ENCODE measurements around the gene MAD2L1BP. TPM values are rescaled to one million over a fixed set of nuclear protein-coding genes. Genes with fewer than 3 reads are reported as not detected.

Gene MAD2L1BP
- total and polyA plus RNA-seq, 8 donors = 6.5 to 18.6 (median 10.1) TPM

DNA sequence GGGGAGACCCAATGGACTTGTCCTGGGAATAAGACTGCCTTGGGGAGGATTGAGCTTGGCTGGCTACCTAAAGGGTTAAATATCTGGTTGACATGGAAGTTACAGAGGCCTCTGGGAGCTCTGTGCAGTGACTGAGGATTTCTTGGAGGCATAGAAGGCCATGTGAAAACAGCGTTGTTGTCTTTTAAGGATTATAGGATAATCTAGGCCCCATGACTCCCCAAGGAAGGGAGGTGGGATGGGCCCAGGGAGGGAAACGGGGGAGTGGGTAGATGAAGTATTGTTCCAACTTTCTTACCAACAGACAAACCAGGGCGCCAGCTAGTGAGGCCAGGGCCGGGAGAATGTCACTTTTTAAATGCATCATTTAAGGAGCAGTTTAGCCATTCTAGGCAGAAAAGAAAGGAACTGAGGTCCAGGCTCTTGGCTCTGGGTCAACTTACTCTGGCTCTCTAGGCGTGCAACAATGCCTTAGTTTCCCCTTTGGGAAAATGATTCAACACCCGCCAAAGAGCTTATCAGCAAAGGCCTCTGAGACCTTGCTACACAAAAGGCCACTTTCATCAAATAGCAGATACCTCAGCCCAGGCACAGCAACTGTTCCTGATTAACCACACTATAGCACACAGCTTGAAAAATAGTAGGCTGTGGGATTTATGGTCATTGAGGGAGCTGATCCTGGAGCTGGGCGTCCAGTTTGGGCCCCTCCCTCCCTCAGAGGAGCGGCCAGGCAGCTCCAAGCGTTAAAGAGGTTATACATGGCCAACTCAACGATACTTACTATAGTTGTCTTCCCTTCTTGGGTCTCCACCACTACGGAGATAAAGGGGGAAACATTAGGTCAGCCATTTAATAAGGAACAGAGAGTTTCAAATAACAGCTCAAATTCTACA, 44.9 kb downstream of the MAD2L1BP start:
- DNase-seq (no peak), ATAC-seq (no peak), FAIRE-seq (no peak)
- H3K27me3 ChIP-seq = no peaks in the 10 kb centered on the region
- H3K36me3 ChIP-seq = peaks cover 4 to 29% (median 6%) of the 10 kb centered on the region in 3 donors
- H3K4me1 ChIP-seq = no peaks in the 10 kb centered on the region
- H3K9me3 ChIP-seq = no peaks in the 10 kb centered on the region
- TF ChIP-seq, protein P1, sequence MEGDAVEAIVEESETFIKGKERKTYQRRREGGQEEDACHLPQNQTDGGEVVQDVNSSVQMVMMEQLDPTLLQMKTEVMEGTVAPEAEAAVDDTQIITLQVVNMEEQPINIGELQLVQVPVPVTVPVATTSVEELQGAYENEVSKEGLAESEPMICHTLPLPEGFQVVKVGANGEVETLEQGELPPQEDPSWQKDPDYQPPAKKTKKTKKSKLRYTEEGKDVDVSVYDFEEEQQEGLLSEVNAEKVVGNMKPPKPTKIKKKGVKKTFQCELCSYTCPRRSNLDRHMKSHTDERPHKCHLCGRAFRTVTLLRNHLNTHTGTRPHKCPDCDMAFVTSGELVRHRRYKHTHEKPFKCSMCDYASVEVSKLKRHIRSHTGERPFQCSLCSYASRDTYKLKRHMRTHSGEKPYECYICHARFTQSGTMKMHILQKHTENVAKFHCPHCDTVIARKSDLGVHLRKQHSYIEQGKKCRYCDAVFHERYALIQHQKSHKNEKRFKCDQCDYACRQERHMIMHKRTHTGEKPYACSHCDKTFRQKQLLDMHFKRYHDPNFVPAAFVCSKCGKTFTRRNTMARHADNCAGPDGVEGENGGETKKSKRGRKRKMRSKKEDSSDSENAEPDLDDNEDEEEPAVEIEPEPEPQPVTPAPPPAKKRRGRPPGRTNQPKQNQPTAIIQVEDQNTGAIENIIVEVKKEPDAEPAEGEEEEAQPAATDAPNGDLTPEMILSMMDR (IDR thresholded peaks at IDR 0.05) = no peak
- intact Hi-C loops (cut with DNase I) = no loop called here
- no peak overlapping the region for H3K4me3 ChIP-seq
- no peak overlapping the region for H3K27ac ChIP-seq
- 80 to 81% methylated on average over 11 of the region's 11 CpGs for WGBS, 2 donors

- Histone ChIP-seq H3K4me1 (peaks cover under 1 to 5% (median 3%) of the 10 kb centered on the region in 3 donors), H3K9me3 (no peaks in the 10 kb centered on the region), H3K4me3 (no peak overlapping the region), H3K27ac (no peak overlapping the region), H3K27me3 (no peaks in the 10 kb centered on the region), H3K36me3 (peaks cover 4 to 28% (median 6%) of the 10 kb centered on the region in 3 donors)
- TF ChIP-seq, protein P1 (IDR thresholded peaks at IDR 0.05) = no peak
- no peak for FAIRE-seq
- no peak for DNase-seq
- WGBS, 2 donors = 81 to 84% methylated on average over 5 of the region's 5 CpGs
- intact Hi-C loops (cut with DNase I) = no loop called here
- no peak for ATAC-seq
These were observed 45.7 kb downstream of the MAD2L1BP start for GRCh38 chr6:43681303-43681702.

DNA sequence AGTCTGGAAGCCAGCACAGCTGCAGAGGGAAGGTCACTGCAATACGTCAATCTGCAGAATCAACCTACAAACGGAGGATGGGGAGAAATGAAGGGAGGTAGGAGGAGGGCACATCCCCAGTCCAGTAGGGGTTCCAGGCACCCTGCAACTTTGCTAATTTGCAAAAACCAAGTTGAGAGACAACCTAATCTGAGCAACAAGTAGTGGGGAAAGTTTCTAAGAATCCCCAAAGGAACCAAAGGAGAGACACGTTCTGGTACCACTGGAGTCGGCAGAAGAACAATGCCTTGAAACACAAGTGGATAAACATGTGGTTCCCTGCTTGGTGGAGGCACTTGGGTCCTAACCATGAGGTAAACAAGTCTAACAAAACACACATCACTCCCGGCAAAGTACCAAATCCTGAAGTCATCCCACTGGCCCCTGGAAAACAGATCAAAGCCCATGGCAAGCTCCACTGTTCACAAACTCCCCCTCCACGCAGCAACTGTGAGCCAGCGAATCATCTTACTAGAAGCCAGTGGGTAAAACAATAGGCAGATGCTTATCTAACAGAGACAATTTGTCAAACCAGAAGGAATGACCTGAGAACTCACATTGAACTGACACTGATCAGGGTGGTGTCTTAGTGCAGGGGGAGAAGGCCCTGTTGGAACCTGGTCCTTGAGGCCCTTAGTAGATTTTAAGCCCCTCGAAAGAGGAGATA, 47.2 kb downstream of the MAD2L1BP start:
- intact Hi-C loops (cut with DNase I) = no loop called here
- TF ChIP-seq, protein P1 (IDR thresholded peaks at IDR 0.05) = no peak
- Histone ChIP-seq H3K9me3 (no peaks in the 10 kb centered on the region), H3K36me3 (peaks cover 0 to 19% (median 0%) of the 10 kb centered on the region in 3 donors), H3K27me3 (no peaks in the 10 kb centered on the region), H3K4me1 (peaks cover 8 to 10% (median 9%) of the 10 kb centered on the region in 3 donors), H3K27ac (no peak overlapping the region), H3K4me3 (no peak overlapping the region)
- FAIRE-seq (no peak), DNase-seq (no peak), ATAC-seq (no peak)
- 58 to 60% methylated on average over 8 of the region's 8 CpGs for WGBS, 2 donors

- peaks cover 8 to 13% (median 10%) of the 10 kb centered on the region in 3 donors for H3K4me1 ChIP-seq
- TF ChIP-seq, protein P1 (IDR thresholded peaks at IDR 0.05) = no peak
- FAIRE-seq = no peak
- H3K4me3 ChIP-seq = no peak overlapping the region
- peaks cover 0 to 14% (median 0%) of the 10 kb centered on the region in 3 donors for H3K36me3 ChIP-seq
- no peak overlapping the region for H3K27ac ChIP-seq
- no peaks in the 10 kb centered on the region for H3K9me3 ChIP-seq
- no peak for ATAC-seq
- intact Hi-C loops (cut with DNase I) = no loop called here
- WGBS, 2 donors = 65 to 81% methylated on average over 1 of the region's 1 CpG
- no peak for DNase-seq
- no peaks in the 10 kb centered on the region for H3K27me3 ChIP-seq
These were observed 48.2 kb downstream of the MAD2L1BP start for GRCh38 chr6:43683708-43684455.
